Pancreas (tissue), 10 donors: ENCODE measurements around the gene NRK. TPM values are rescaled to one million over a fixed set of nuclear protein-coding genes. Genes with fewer than 3 reads are reported as not detected.
"Not testable (repeated sequence)": the region's sequence is repeated elsewhere in the genome, so short reads cannot be mapped to it uniquely, and the experiment has no call there.

Source experiments
- ATAC-seq, 4 donors: fragments of 200-7000 bp; cut with Tn5 transposase; one replicate each; pipeline versions ENCODE4 v1.8.0 to v1.9.1; 2020; ENCODE audit warnings: mild to moderate bottlenecking in 4 of 4, moderate library complexity in 4 of 4
- DNase-seq, 6 donors: peaks; one replicate each; pipeline ENCODE4 v3.0.0-alpha.2; 2020
- FAIRE-seq: peaks from 2 replicates; lab custom pipeline; 2012; peaks lifted over from hg19 to GRCh38; lab: Jason Lieb, UNC
- H3K27ac ChIP-seq, 4 donors: fragments of 200-600 bp; sonication (generic); 1 replicate in 3 of 4; 2 replicates in 1 of 4; pipeline versions ENCODE4 v1.5.0 to v1.8.0; 2020
- H3K27me3 ChIP-seq, 4 donors: fragments of 200-600 bp; one replicate each; pipeline ENCODE4 v1.8.0; 2021
- H3K36me3 ChIP-seq, 3 donors: fragments of 200-600 bp; sonication (generic) in 1 of 3; one replicate each; pipeline versions ENCODE4 v1.5.0 to v1.8.0; 2020 to 2021
- H3K4me1 ChIP-seq, 3 donors: fragments of 200-600 bp; one replicate each; pipeline ENCODE4 v1.8.0; 2021
- H3K4me3 ChIP-seq, 4 donors: fragments of 200-600 bp; sonication (generic) in 2 of 4; one replicate each; pipeline versions ENCODE4 v1.5.0 to v1.8.0; 2020 to 2021
- H3K9me3 ChIP-seq, 4 donors: fragments of 200-600 bp; one replicate each; pipeline ENCODE4 v1.8.0; 2021
- CTCF ChIP-seq, 4 donors: fragments of 200-600 bp; sonication (generic) in 3 of 4; IDR thresholded peaks; one replicate each; pipeline versions ENCODE4 v1.5.0 to v1.8.0; 2021; ENCODE audit warnings: antibody characterized with exemption in 4 of 4
- whole genome bisulfite sequencing, 2 donors: extraction: QIAGEN DNeasy Blood & Tissue Kit; methylation state at CpG; one replicate each; pipeline ENCODE4 v1.1.7; 2013; 5-methylcytosine and 5-hydroxymethylcytosine counted together
- intact Hi-C, 3 donors: fragments of 100-400 bp; cut with DNase I; formaldehyde crosslinking; loops; one replicate each; pipeline versions ENCODE4 v1.11.1 to v1.14.2; 2022
- polyA plus RNA-seq, 2 donors: library from polyadenylated mRNA; stranded (reverse); fragments of 200-250 nt; gene quantifications; one replicate each; pipeline ENCODE4 v1.2.3, GENCODE V29; 2013
- total RNA-seq, 6 donors: library from RNA; stranded (reverse); fragmentation: NEBNext Ultra II Directional in 4 of 6; extraction: Animal tissue kit (Norgen Biotek cat#: 25700) in 4 of 6; gene quantifications; one replicate each; pipeline versions ENCODE4 v1.2.1 to v1.2.4, GENCODE V29; 2021 to 2023
- donor health status: healthy with polysubstance abuse.
- donor health status: DM: no; HTN: no; CAD: no; lungs with moderate emphysema.
- donor health status: DM: no; HTN: no; CAD: no.
- donor health status: control.
- donor health status: control.
- donor health status: Bipolar disorder and iron deficiency.
- donor health status: DM: yes; HTN: yes; CAD: no.
- donor health status: DM: no; HTN: no; CAD: no.
- donor health status: DM: no; HTN: no; CAD: no.
- donor health status: DM: yes; HTN: yes; CAD: no.

NRK gene
- total and polyA plus RNA-seq, 8 donors, result 0.14 to 1.4 (median 0.30) TPM

GRCh38 chrX:105823092-105823455 is 735 bp downstream of the NRK start:
- H3K27ac ChIP-seq, result no peak overlapping the region
- H3K4me1 ChIP-seq, result no peaks in the 10 kb centered on the region
- TF ChIP-seq CTCF (IDR thresholded peaks at IDR 0.05), result no peak
- H3K27me3 ChIP-seq, result peaks cover 0 to 45% (median 6%) of the 10 kb centered on the region in 4 donors
- H3K9me3 ChIP-seq, result no peaks in the 10 kb centered on the region
- FAIRE-seq (no peak), ATAC-seq (no peak), DNase-seq (peak in 1 of 6 donors; percentile 18)
- H3K36me3 ChIP-seq, result no peaks in the 10 kb centered on the region
- WGBS, 2 donors, result 34 to 42% methylated on average over 17 of the region's 17 CpGs
- peak overlapping the region in 1 of 4 donors; percentile 38 for H3K4me3 ChIP-seq
- intact Hi-C loops, result no loop called here

GRCh38 chrX:105829011-105829410 is 6.7 kb downstream of the NRK start:
- no peak overlapping the region for H3K4me3 ChIP-seq
- no peak overlapping the region for H3K27ac ChIP-seq
- ATAC-seq, result no peak
- no peaks in the 10 kb centered on the region for H3K4me1 ChIP-seq
- H3K36me3 ChIP-seq, result no peaks in the 10 kb centered on the region
- TF ChIP-seq CTCF (IDR thresholded peaks at IDR 0.05), result no peak
- 7% methylated on average over 1 of the region's 1 CpG for WGBS, 2 donors
- peaks cover 0 to 4% (median 0%) of the 10 kb centered on the region in 4 donors for H3K27me3 ChIP-seq
- peak; percentile 77 for FAIRE-seq
- intact Hi-C loops, result no loop called here
- H3K9me3 ChIP-seq, result no peaks in the 10 kb centered on the region
- DNase-seq, result no peak

- H3K4me3 ChIP-seq, result no peak overlapping the region
- no peaks in the 10 kb centered on the region for H3K9me3 ChIP-seq
- intact Hi-C loops, result no loop called here
- no peaks in the 10 kb centered on the region for H3K4me1 ChIP-seq
- ATAC-seq, result peak in 3 of 4 donors; percentile 39 to 57 (median 43)
- no peaks in the 10 kb centered on the region for H3K36me3 ChIP-seq
- peak in 5 of 6 donors; percentile 14 to 41 (median 21) for DNase-seq
- peak; percentile 86 for FAIRE-seq
- no peak for TF ChIP-seq CTCF (IDR thresholded peaks at IDR 0.05)
- WGBS, 2 donors, result 18 to 32% methylated on average over 2 of the region's 2 CpGs
- H3K27me3 ChIP-seq, result peaks cover 0 to 6% (median 0%) of the 10 kb centered on the region in 4 donors
- no peak overlapping the region for H3K27ac ChIP-seq
Observed at GRCh38 chrX:105837232-105837631, 14.9 kb downstream of the NRK start.

- Histone ChIP-seq H3K36me3 (no peaks in the 10 kb centered on the region), H3K4me3 (no peak overlapping the region), H3K4me1 (no peaks in the 10 kb centered on the region), H3K27me3 (peaks cover 0 to 9% (median 0%) of the 10 kb centered on the region in 4 donors), H3K27ac (no peak overlapping the region), H3K9me3 (no peaks in the 10 kb centered on the region)
- no peak for TF ChIP-seq CTCF (IDR thresholded peaks at IDR 0.05)
- DNase-seq (no peak), ATAC-seq (no peak), FAIRE-seq (no peak)
- WGBS, 2 donors, result 48 to 59% methylated on average over 2 of the region's 2 CpGs
- intact Hi-C loops, result no loop called here
Observed at GRCh38 chrX:105845631-105846030, 23.3 kb downstream of the NRK start.

- DNase-seq, H3K27me3 ChIP-seq, H3K36me3 ChIP-seq, ATAC-seq, H3K4me3 ChIP-seq, FAIRE-seq, H3K27ac ChIP-seq, intact Hi-C loops, H3K9me3 ChIP-seq, H3K4me1 ChIP-seq: not testable (repeated sequence)
- 83 to 86% methylated on average over 2 of the region's 2 CpGs for WGBS, 2 donors
Observed at GRCh38 chrX:105850100-105850499, 27.8 kb downstream of the NRK start.
